Measurements from ENCODE around the gene JUP. TPM values are rescaled to one million over a fixed set of nuclear protein-coding genes. Genes with fewer than 3 reads are reported as not detected.

JUP gene
- total RNA-seq, 1 experiment from 2014 or later: 352 TPM

DNA sequence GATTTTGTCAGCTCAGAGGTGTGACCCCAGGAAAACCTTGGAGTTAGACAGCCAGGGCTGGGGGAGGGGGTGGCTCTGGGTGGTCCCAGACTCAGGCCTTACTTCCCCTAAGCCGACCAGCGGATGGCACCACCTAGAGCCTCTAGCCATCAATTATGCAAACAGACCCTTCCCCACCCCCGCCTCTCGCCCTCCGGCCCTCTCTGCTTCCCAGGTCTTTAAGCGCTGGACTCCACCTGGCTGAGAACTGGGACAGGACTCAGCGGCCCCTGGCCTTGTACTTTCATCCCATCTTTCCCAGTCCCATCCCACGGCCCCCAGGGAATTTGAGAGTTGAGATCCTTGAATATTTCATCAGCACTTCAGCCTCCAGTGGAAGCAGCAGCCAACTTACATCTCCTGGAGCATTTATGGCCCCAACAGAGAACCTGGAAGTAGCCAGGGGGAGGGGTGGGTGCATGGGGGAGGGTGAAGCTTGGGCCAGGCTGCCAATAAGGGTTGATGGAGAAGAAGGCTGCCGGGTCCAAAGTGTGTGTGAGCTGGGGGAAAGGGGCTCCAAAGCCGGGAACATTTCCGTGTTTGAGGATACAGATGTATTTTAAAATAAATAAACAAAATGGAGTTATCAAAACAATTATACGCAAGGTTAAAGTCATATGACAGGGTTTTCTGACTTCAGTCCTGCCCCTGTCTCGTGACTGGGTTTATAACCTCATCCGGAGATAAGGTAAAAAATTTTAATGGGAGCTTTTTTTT lies 7.5 kb upstream of the JUP start:
- no peaks in the 10 kb centered on the region for H3K27me3 ChIP-seq (ENCODE audit: control insufficient read depth, insufficient read depth, low read length)
- peak overlapping the region; percentile 90 for H3K27ac ChIP-seq (ENCODE audit: low read length)
- peaks cover 46% of the 10 kb centered on the region for H3K4me1 ChIP-seq (ENCODE audit: control insufficient read depth, insufficient read depth, low read length)
- intact Hi-C loops (cut with micrococcal nuclease; ENCODE audit: unreplicated experiment) (no loop called here), in situ Hi-C loops (cut with HindIII; ENCODE audit: low pct_unique_long_range_greater_than_20kb, low sequenced_read_pairs) (no loop called here)
- no peak; the same call in 1 of the 2 replicates for ATAC-seq
- H3K9me3 ChIP-seq (ENCODE audit: control insufficient read depth, insufficient read depth, low read depth, low read length): no peaks in the 10 kb centered on the region
- CTCF ChIA-PET: interaction anchor here (1.0 to 1.6 kb wide), 3 partner anchors 7 to 36 kb away, joined by 3 to 5 read pairs (median 4); partner anchors contain the start of gene JUP
- H3K36me3 ChIP-seq (ENCODE audit: control insufficient read depth, insufficient read depth, low read length): no peaks in the 10 kb centered on the region
- no peak for TF ChIP-seq POLR2AphosphoS5 (IDR thresholded peaks at IDR 0.05; ENCODE audit: low read depth, low read length)
- TF ChIP-seq TCF7L2 (IDR thresholded peaks at IDR 0.05; ENCODE audit: low read depth, low read length): 0 out of 2 replicates have a peak, but pooled peaks have one; percentile 27
- BruUV-seq (replicated peaks): no TSS peak
- peak overlapping the region; percentile 11 to 45; a peak in 3 of 4 replicates for H3K4me3 ChIP-seq (ENCODE audit: low read depth in 2 of 2, low read length in 2 of 2)
- POLR2A ChIA-PET: interaction anchor here (1.4 kb wide), 1 partner anchor 16 kb away, joined by 3 read pairs; no protein-coding TSS in a partner anchor
- no peak for DNase-seq (ENCODE audit: low read depth, low spot score)

DNA sequence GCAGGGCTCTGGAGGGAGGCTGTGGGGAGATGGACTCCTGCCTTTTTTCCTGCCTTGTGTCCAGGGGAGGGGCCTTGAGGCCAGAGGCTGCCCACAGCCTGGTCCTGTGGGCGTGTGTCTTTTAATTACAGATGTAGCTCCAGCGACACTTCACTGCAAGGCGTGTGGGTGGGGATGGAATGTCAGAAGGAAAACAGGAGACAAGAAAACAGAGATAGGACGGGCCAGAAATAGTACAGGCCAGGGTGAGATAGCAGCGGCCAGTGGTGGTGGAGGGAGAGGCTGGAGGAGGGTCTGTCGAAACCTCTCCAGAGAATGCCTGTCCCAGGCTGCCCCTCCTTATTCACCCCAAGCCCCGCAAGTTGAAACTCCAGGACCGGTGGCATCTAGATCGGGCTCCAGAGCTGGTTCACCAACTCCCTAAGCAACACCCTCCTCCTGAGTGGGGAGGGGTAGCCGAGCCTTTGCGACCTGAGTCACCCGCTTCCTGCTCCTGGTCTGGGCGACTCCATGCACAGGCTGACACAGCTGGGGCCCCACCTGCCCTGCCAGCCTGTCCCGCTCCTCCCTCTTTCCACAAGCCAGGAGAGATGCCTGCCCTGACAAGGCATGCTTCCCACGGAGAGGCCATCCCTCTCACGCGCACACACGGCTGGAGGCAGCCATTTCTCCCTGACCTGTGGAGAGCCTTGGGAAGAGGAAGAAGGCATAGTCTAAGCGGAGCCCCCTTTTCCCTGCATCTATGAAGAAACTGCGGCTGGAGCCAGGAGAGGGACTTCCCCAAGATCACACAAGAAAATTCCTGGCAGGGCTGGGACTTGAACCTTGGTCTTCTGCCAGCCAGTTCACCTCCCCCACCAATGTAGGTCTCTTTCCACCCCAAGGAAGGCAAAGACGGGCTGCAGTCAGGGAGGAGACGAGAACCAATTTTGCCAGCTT lies 6.6 kb upstream of the JUP start:
- peak; percentile 28; the same call in 1 of the 2 replicates for TF ChIP-seq POLR2AphosphoS5 (IDR thresholded peaks at IDR 0.05; ENCODE audit: low read depth, low read length)
- TF ChIP-seq, protein P1, sequence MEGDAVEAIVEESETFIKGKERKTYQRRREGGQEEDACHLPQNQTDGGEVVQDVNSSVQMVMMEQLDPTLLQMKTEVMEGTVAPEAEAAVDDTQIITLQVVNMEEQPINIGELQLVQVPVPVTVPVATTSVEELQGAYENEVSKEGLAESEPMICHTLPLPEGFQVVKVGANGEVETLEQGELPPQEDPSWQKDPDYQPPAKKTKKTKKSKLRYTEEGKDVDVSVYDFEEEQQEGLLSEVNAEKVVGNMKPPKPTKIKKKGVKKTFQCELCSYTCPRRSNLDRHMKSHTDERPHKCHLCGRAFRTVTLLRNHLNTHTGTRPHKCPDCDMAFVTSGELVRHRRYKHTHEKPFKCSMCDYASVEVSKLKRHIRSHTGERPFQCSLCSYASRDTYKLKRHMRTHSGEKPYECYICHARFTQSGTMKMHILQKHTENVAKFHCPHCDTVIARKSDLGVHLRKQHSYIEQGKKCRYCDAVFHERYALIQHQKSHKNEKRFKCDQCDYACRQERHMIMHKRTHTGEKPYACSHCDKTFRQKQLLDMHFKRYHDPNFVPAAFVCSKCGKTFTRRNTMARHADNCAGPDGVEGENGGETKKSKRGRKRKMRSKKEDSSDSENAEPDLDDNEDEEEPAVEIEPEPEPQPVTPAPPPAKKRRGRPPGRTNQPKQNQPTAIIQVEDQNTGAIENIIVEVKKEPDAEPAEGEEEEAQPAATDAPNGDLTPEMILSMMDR (IDR thresholded peaks at IDR 0.05): no peak
- TF ChIP-seq, protein P2, sequence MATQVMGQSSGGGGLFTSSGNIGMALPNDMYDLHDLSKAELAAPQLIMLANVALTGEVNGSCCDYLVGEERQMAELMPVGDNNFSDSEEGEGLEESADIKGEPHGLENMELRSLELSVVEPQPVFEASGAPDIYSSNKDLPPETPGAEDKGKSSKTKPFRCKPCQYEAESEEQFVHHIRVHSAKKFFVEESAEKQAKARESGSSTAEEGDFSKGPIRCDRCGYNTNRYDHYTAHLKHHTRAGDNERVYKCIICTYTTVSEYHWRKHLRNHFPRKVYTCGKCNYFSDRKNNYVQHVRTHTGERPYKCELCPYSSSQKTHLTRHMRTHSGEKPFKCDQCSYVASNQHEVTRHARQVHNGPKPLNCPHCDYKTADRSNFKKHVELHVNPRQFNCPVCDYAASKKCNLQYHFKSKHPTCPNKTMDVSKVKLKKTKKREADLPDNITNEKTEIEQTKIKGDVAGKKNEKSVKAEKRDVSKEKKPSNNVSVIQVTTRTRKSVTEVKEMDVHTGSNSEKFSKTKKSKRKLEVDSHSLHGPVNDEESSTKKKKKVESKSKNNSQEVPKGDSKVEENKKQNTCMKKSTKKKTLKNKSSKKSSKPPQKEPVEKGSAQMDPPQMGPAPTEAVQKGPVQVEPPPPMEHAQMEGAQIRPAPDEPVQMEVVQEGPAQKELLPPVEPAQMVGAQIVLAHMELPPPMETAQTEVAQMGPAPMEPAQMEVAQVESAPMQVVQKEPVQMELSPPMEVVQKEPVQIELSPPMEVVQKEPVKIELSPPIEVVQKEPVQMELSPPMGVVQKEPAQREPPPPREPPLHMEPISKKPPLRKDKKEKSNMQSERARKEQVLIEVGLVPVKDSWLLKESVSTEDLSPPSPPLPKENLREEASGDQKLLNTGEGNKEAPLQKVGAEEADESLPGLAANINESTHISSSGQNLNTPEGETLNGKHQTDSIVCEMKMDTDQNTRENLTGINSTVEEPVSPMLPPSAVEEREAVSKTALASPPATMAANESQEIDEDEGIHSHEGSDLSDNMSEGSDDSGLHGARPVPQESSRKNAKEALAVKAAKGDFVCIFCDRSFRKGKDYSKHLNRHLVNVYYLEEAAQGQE (IDR thresholded peaks at IDR 0.05; ENCODE audit: insufficient read depth in 1 of 2, low read depth in 2 of 2, low read length in 1 of 2): no peak
- 0 out of 2 replicates have a peak, but pooled peaks have one; percentile 65 for TF ChIP-seq TCF7L2 (IDR thresholded peaks at IDR 0.05; ENCODE audit: low read depth, low read length)
- TF ChIP-seq SIN3A (IDR thresholded peaks at IDR 0.05; ENCODE audit: borderline replicate concordance, insufficient read depth, low read depth, low read length): 0 out of 2 replicates have a peak, but pooled peaks have one; percentile 50
- in situ Hi-C loops (cut with HindIII; ENCODE audit: low pct_unique_long_range_greater_than_20kb, low sequenced_read_pairs) (no loop called here), intact Hi-C loops (cut with micrococcal nuclease; ENCODE audit: unreplicated experiment) (no loop called here)
- BruUV-seq (replicated peaks): no TSS peak
- Histone ChIP-seq H3K27me3 (ENCODE audit: control insufficient read depth, insufficient read depth, low read length) (no peaks in the 10 kb centered on the region), H3K27ac (ENCODE audit: low read length) (peak overlapping the region; percentile 90), H3K4me3 (ENCODE audit: low read depth in 2 of 2, low read length in 2 of 2) (peak overlapping the region; percentile 11 to 45), H3K4me1 (ENCODE audit: control insufficient read depth, insufficient read depth, low read length) (peaks cover 46% of the 10 kb centered on the region), H3K36me3 (ENCODE audit: control insufficient read depth, insufficient read depth, low read length) (no peaks in the 10 kb centered on the region), H3K9me3 (ENCODE audit: control insufficient read depth, insufficient read depth, low read depth, low read length) (no peaks in the 10 kb centered on the region)
- DNase-seq (ENCODE audit: low read depth, low spot score) (no peak), ATAC-seq (peak; percentile 92)
- ChIA-PET CTCF (interaction anchor here (0.5 to 1.0 kb wide), 2 partner anchors 15 to 45 kb away, joined by 3 to 4 read pairs; no protein-coding TSS in a partner anchor), POLR2A (interaction anchor here (1.2 to 1.4 kb wide), 2 partner anchors 12 to 15 kb away, joined by 3 to 7 read pairs; no protein-coding TSS in a partner anchor)
